GM23338 (cell line): ENCODE results near the gene ZBTB49. TPM values are rescaled to one million over a fixed set of nuclear protein-coding genes. Genes with fewer than 3 reads are reported as not detected.

Experiments
- ATAC-seq: fragments of 200-7000 bp; cut with Tn5 transposase; 3 replicates; pipeline ENCODE4 v1.9.1; 2020
- DNase-seq: peaks from one replicate; pipeline ENCODE4 v3.0.0-alpha.2; 2015; ENCODE audit warnings: low spot score
- H2AFZ ChIP-seq: fragments of 200-600 bp; sonication (generic); 2 replicates; pipeline ENCODE4 v1.8.0; 2016; ENCODE audit warnings: antibody characterized with exemption, mild to moderate bottlenecking, moderate library complexity
- H3F3A ChIP-seq: fragments of 200-600 bp; sonication (generic); replicated peaks from 2 replicates; pipeline ENCODE4 v1.8.0; 2017; ENCODE audit warnings: antibody characterized with exemption, mixed run types, low read depth
- H3K27ac ChIP-seq: fragments of 200-600 bp; sonication (generic); 2 replicates; pipeline ENCODE4 v1.6.1; 2016; ENCODE audit warnings: low read depth
- H3K27me3 ChIP-seq: fragments of 200-600 bp; sonication (generic); 2 replicates; pipeline ENCODE4 v1.8.0; 2016; ENCODE audit warnings: mild to moderate bottlenecking, mixed run types, moderate library complexity; ENCODE audit not compliant: insufficient read depth
- H3K36me3 ChIP-seq: fragments of 200-600 bp; sonication (generic); 2 replicates; pipeline ENCODE4 v1.8.0; 2016; ENCODE audit warnings: mild to moderate bottlenecking; ENCODE audit not compliant: insufficient read depth
- H3K4me1 ChIP-seq: fragments of 200-600 bp; sonication (generic); 2 replicates; pipeline ENCODE4 v1.8.0; 2016; ENCODE audit warnings: mild to moderate bottlenecking, moderate library complexity; ENCODE audit not compliant: insufficient read depth
- H3K4me2 ChIP-seq: fragments of 200-600 bp; sonication (generic); 2 replicates; pipeline ENCODE4 v1.7.1; 2017; ENCODE audit warnings: mixed run types
- H3K4me3 ChIP-seq: fragments of 200-600 bp; sonication (generic); 2 replicates; pipeline ENCODE4 v1.6.1; 2016; ENCODE audit warnings: mixed run types
- H3K79me2 ChIP-seq: fragments of 200-600 bp; sonication (generic); replicated peaks from 2 replicates; pipeline ENCODE4 v1.8.0; 2017; ENCODE audit warnings: mild to moderate bottlenecking; ENCODE audit not compliant: insufficient read depth
- H3K9me2 ChIP-seq: fragments of 200-600 bp; sonication (generic); 2 replicates; pipeline ENCODE4 v1.8.0; 2017; ENCODE audit not compliant: insufficient read depth
- H4K20me1 ChIP-seq: fragments of 200-600 bp; sonication (generic); replicated peaks from 2 replicates; pipeline ENCODE4 v1.8.0; 2017; ENCODE audit warnings: mild to moderate bottlenecking; ENCODE audit not compliant: insufficient read depth
- H3K27ac Mint-ChIP-seq: 2 replicates; pipeline ENCODE4 v1.8.0; 2020; ENCODE audit warnings: inconsistent platforms, mild to moderate bottlenecking, moderate library complexity, mixed read lengths
- H3K27me3 Mint-ChIP-seq: 3 replicates; pipeline ENCODE4 v1.8.0; 2022; ENCODE audit warnings: low read depth, mild to moderate bottlenecking, moderate library complexity, mixed read lengths, inconsistent platforms; ENCODE audit not compliant: insufficient read depth, poor library complexity
- H3K36me3 Mint-ChIP-seq: 3 replicates; pipeline ENCODE4 v1.8.0; 2021; ENCODE audit warnings: low read depth, mild to moderate bottlenecking, inconsistent platforms, moderate library complexity, mixed read lengths
- H3K4me1 Mint-ChIP-seq: 3 replicates; pipeline ENCODE4 v1.8.0; 2020; ENCODE audit warnings: mild to moderate bottlenecking, inconsistent platforms, mixed read lengths
- H3K4me3 Mint-ChIP-seq: 3 replicates; pipeline ENCODE4 v1.8.0; 2021; ENCODE audit warnings: moderate library complexity, mild to moderate bottlenecking, inconsistent platforms, mixed read lengths
- H3K9me3 Mint-ChIP-seq: 3 replicates; pipeline ENCODE4 v1.8.0; 2020; ENCODE audit warnings: moderate library complexity, mild to moderate bottlenecking, inconsistent platforms, mixed read lengths
- CREB1 ChIP-seq: fragments of 250-450 bp; sonication (Bioruptor Pico); IDR thresholded peaks from 2 replicates; pipeline ENCODE4 v1.5.0; 2020; ENCODE audit warnings: low read depth, mild to moderate bottlenecking, moderate library complexity
- CTCF ChIP-seq, 2 experiments: fragments of 200-600 bp in 1 of 2; sonication (generic) in 1 of 2; conservative IDR thresholded peaks; 2 replicates each; pipeline versions ENCODE4 v1.5.1 to v1.6.1; 2016 to 2017; ENCODE audit warnings: antibody characterized with exemption in 2 of 2, low read depth in 2 of 2, mild to moderate bottlenecking in 2 of 2, moderate library complexity in 1 of 2
- ETS1 ChIP-seq: IDR thresholded peaks from 2 replicates; pipeline ENCODE4 v1.6.1; 2016; ENCODE audit warnings: antibody characterized with exemption
- EZH2 ChIP-seq: fragments of 200-600 bp; sonication (generic); IDR thresholded peaks from one replicate; pipeline ENCODE4 v1.8.0; 2017; ENCODE audit warnings: antibody characterized with exemption, mild to moderate bottlenecking, low read depth; ENCODE audit not compliant: unreplicated experiment
- EZH2phosphoT487 ChIP-seq: fragments of 200-600 bp; sonication (generic); IDR thresholded peaks from one replicate; pipeline ENCODE4 v1.8.1; 2018; ENCODE audit warnings: antibody characterized with exemption; ENCODE audit not compliant: unreplicated experiment
- JUNB ChIP-seq: IDR thresholded peaks from one replicate; pipeline ENCODE4 v1.6.1; 2016; ENCODE audit warnings: antibody characterized with exemption; ENCODE audit not compliant: unreplicated experiment
- NANOG ChIP-seq: IDR thresholded peaks from 2 replicates; pipeline ENCODE4 v1.6.1; 2016; ENCODE audit warnings: antibody characterized with exemption, borderline replicate concordance
- POLR2AphosphoS5 ChIP-seq: IDR thresholded peaks from 2 replicates; pipeline ENCODE4 v1.6.1; 2016; ENCODE audit warnings: antibody characterized with exemption, low read depth
- REST ChIP-seq: IDR thresholded peaks from one replicate; pipeline ENCODE4 v1.6.1; 2018; ENCODE audit warnings: antibody characterized with exemption; ENCODE audit not compliant: unreplicated experiment
- STAT1 ChIP-seq: IDR thresholded peaks from one replicate; pipeline ENCODE4 v1.6.1; 2016; ENCODE audit warnings: antibody characterized with exemption; ENCODE audit not compliant: unreplicated experiment
- ZNF114 ChIP-seq: fragments of 250-450 bp; sonication (Bioruptor Pico); IDR thresholded peaks from 2 replicates; pipeline ENCODE4 v1.5.0; 2020; ENCODE audit warnings: mild to moderate bottlenecking, moderate library complexity
- ZNF331 ChIP-seq: fragments of 250-450 bp; sonication (Bioruptor Pico); IDR thresholded peaks from 2 replicates; pipeline ENCODE4 v1.5.0; 2020; ENCODE audit warnings: low read depth, mild to moderate bottlenecking, moderate library complexity
- polyA plus RNA-seq: library from polyadenylated mRNA; unstranded; fragments of >200 nt; fragmentation: Nextera tagmentation; extraction: Ambion mirVana; gene quantifications from 2 replicates; pipeline ENCODE4 v1.2.1, GENCODE V29; 2016
- total RNA-seq: library from RNA; depleted of rRNA; stranded (reverse); fragments of >200 nt; shearing (Covaris generic); gene quantifications from 2 replicates; pipeline ENCODE4 v1.2.3, GENCODE V29; 2014
- TF ChIP-seq, protein P1 (sequence below): fragments of 250-450 bp; sonication (Bioruptor Pico); IDR thresholded peaks from 2 replicates; pipeline ENCODE4 v1.5.0; 2020; ENCODE audit warnings: mild to moderate bottlenecking, moderate library complexity

ZBTB49 gene
- total and polyA plus RNA-seq, 2 experiments from 2014 or later = 4.1 to 6.0 TPM

DNA sequence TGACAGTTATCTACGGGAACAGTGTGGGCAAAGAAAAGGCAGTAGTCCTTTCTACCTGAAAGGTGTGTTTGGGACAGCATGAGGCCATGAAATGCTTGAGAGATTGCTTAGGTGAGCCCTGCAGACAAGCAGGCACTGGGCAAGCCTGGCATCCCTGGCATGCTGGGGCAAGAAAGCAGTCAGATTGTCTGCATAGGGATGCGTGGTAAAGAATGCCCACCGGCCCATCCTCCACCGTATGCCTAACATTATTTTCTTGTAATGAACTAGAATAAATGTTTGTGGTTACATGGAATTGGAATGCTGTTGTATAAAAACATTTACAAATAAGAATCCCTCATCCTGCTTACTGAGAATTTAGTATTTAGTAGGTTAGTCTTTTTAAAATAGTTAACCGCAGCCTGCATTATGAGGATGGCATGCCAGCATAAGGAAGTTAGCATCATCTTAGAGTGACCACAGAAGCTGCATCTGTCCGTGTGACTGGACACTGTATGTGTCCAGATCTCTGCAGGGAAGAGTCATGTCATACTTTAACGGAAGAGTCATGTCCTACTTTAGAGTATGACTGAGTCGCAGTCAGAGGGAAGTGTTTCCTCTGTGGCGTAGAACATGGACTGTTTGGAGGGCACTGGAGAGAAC is 18.9 kb downstream of the ZBTB49 start:
- Mint-ChIP-seq H3K36me3 (peaks cover 3% of the 10 kb centered on the region; the same call in 1 of the 3 replicates), H3K4me1 (no peaks in the 10 kb centered on the region), H3K4me3 (no peak overlapping the region), H3K27ac (no peak overlapping the region), H3K9me3 (no peaks in the 10 kb centered on the region), H3K27me3 (no peaks in the 10 kb centered on the region)
- H3K79me2 ChIP-seq = no peaks in the 10 kb centered on the region
- H3K27me3 ChIP-seq = no peaks in the 10 kb centered on the region
- no peak for DNase-seq
- H4K20me1 ChIP-seq = peaks cover 5% of the 10 kb centered on the region; the same call in 1 of the 2 replicates
- no peak for ATAC-seq
- no peaks in the 10 kb centered on the region for H3K9me2 ChIP-seq
- no peak overlapping the region for H3K4me3 ChIP-seq
- H3K27ac ChIP-seq = no peak overlapping the region
- no peaks in the 10 kb centered on the region for H3K4me1 ChIP-seq
- no peaks in the 10 kb centered on the region for H3K36me3 ChIP-seq
- H3K4me2 ChIP-seq = no peak overlapping the region
- no peak for TF ChIP-seq POLR2AphosphoS5
- no peak for TF ChIP-seq CTCF (conservative IDR thresholded peaks at IDR 0.05; ENCODE audit: low read depth in 2 of 2)
- no peak for TF ChIP-seq CREB1 (CRISPR knock-in tag)
- no peak for TF ChIP-seq ZNF331 (CRISPR knock-in tag)
- no peak for TF ChIP-seq ZNF114 (CRISPR knock-in tag)
- TF ChIP-seq EZH2 = no peak
- TF ChIP-seq REST = no peak
- no peak for TF ChIP-seq NANOG
- no peak for TF ChIP-seq JUNB
- TF ChIP-seq, protein P1, sequence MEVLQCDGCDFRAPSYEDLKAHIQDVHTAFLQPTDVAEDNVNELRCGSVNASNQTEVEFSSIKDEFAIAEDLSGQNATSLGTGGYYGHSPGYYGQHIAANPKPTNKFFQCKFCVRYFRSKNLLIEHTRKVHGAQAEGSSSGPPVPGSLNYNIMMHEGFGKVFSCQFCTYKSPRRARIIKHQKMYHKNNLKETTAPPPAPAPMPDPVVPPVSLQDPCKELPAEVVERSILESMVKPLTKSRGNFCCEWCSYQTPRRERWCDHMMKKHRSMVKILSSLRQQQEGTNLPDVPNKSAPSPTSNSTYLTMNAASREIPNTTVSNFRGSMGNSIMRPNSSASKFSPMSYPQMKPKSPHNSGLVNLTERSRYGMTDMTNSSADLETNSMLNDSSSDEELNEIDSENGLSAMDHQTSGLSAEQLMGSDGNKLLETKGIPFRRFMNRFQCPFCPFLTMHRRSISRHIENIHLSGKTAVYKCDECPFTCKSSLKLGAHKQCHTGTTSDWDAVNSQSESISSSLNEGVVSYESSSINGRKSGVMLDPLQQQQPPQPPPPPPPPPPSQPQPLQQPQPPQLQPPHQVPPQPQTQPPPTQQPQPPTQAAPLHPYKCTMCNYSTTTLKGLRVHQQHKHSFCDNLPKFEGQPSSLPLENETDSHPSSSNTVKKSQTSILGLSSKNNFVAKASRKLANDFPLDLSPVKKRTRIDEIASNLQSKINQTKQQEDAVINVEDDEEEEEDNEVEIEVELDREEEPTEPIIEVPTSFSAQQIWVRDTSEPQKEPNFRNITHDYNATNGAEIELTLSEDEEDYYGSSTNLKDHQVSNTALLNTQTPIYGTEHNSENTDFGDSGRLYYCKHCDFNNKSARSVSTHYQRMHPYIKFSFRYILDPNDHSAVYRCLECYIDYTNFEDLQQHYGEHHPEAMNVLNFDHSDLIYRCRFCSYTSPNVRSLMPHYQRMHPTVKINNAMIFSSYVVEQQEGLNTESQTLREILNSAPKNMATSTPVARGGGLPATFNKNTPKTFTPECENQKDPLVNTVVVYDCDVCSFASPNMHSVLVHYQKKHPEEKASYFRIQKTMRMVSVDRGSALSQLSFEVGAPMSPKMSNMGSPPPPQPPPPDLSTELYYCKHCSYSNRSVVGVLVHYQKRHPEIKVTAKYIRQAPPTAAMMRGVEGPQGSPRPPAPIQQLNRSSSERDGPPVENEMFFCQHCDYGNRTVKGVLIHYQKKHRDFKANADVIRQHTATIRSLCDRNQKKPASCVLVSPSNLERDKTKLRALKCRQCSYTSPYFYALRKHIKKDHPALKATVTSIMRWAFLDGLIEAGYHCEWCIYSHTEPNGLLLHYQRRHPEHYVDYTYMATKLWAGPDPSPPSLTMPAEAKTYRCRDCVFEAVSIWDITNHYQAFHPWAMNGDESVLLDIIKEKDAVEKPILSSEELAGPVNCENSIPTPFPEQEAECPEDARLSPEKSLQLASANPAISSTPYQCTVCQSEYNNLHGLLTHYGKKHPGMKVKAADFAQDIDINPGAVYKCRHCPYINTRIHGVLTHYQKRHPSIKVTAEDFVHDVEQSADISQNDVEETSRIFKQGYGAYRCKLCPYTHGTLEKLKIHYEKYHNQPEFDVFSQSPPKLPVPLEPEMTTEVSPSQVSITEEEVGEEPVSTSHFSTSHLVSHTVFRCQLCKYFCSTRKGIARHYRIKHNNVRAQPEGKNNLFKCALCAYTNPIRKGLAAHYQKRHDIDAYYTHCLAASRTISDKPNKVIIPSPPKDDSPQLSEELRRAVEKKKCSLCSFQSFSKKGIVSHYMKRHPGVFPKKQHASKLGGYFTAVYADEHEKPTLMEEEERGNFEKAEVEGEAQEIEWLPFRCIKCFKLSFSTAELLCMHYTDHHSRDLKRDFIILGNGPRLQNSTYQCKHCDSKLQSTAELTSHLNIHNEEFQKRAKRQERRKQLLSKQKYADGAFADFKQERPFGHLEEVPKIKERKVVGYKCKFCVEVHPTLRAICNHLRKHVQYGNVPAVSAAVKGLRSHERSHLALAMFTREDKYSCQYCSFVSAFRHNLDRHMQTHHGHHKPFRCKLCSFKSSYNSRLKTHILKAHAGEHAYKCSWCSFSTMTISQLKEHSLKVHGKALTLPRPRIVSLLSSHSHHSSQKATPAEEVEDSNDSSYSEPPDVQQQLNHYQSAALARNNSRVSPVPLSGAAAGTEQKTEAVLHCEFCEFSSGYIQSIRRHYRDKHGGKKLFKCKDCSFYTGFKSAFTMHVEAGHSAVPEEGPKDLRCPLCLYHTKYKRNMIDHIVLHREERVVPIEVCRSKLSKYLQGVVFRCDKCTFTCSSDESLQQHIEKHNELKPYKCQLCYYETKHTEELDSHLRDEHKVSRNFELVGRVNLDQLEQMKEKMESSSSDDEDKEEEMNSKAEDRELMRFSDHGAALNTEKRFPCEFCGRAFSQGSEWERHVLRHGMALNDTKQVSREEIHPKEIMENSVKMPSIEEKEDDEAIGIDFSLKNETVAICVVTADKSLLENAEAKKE (CRISPR knock-in tag) = no peak
- TF ChIP-seq ETS1 = no peak
- TF ChIP-seq EZH2phosphoT487 = no peak
- no peak for TF ChIP-seq STAT1
- no peak overlapping the region for H2AFZ ChIP-seq
- no peaks in the 10 kb centered on the region for H3F3A ChIP-seq
